WTC11 (cell line): ENCODE data around the gene CEP350. TPM values are rescaled to one million over a fixed set of nuclear protein-coding genes. Genes with fewer than 3 reads are reported as not detected.

ENCODE experiments used
- ATAC-seq: fragments of 200-7000 bp; cut with Tn5 transposase; 2 replicates; pipeline ENCODE4 v1.10.0; 2021; ENCODE audit warnings: mild to moderate bottlenecking, moderate library complexity
- CTCF ChIA-PET: fragments of 300-600 bp; sonication (Branson Sonifier 250); formaldehyde crosslinking; loops from one replicate; lab custom pipeline; 2021; ENCODE audit warnings: antibody characterized with exemption; lab: Charles Lee
- POLR2A ChIA-PET: fragments of 350-600 bp; sonication (Branson Sonifier 250); formaldehyde crosslinking; loops from one replicate; lab custom pipeline; 2021; ENCODE audit warnings: antibody characterized with exemption; lab: Charles Lee
- DNase-seq: peaks from one replicate; pipeline ENCODE4 v3.0.0; 2021; ENCODE audit warnings: low spot score
- H3K27ac Mint-ChIP-seq: 2 replicates; pipeline ENCODE4 v1.8.0; 2021; ENCODE audit warnings: mixed read lengths
- H3K27me3 Mint-ChIP-seq: 2 replicates; pipeline ENCODE4 v1.8.0; 2021; ENCODE audit warnings: low read depth, mild to moderate bottlenecking, moderate library complexity, mixed read lengths
- H3K36me3 Mint-ChIP-seq: 2 replicates; pipeline ENCODE4 v1.8.0; 2021; ENCODE audit warnings: mixed read lengths
- H3K4me1 Mint-ChIP-seq: 2 replicates; pipeline ENCODE4 v1.8.0; 2022; ENCODE audit warnings: mixed read lengths
- H3K4me3 Mint-ChIP-seq: 2 replicates; pipeline ENCODE4 v1.8.0; 2021; ENCODE audit warnings: mild to moderate bottlenecking, moderate library complexity, mixed read lengths
- H3K9me3 Mint-ChIP-seq: 2 replicates; pipeline ENCODE4 v1.8.0; 2021; ENCODE audit warnings: mixed read lengths
- AFF4 ChIP-seq: sonication (generic); formaldehyde crosslinking; IDR thresholded peaks from 2 replicates; pipeline ENCODE4 v1.8.1; 2023; ENCODE audit warnings: mild to moderate bottlenecking, missing genetic modification reagents, borderline replicate concordance
- ARID4B ChIP-seq: sonication (generic); formaldehyde crosslinking; IDR thresholded peaks from 2 replicates; pipeline ENCODE4 v1.8.0; 2023; ENCODE audit warnings: missing genetic modification reagents, mild to moderate bottlenecking, borderline replicate concordance
- E2F1 ChIP-seq: sonication (generic); formaldehyde crosslinking; IDR thresholded peaks from 2 replicates; pipeline ENCODE4 v1.8.0; 2022; ENCODE audit warnings: mild to moderate bottlenecking, missing genetic modification reagents
- FOXP4 ChIP-seq: sonication (generic); formaldehyde crosslinking; IDR thresholded peaks from 2 replicates; pipeline ENCODE4 v1.8.0; 2022; ENCODE audit warnings: mild to moderate bottlenecking, missing genetic modification reagents
- HMGA2 ChIP-seq: fragments of 250-450 bp; sonication (Bioruptor Pico); IDR thresholded peaks from 2 replicates; pipeline ENCODE4 v1.4.0; 2021; ENCODE audit warnings: mild to moderate bottlenecking, moderate library complexity
- HMGXB4 ChIP-seq: sonication (generic); formaldehyde crosslinking; IDR thresholded peaks from 2 replicates; pipeline ENCODE4 v1.8.1; 2023; ENCODE audit warnings: mild to moderate bottlenecking, moderate library complexity, missing genetic modification reagents
- IRF1 ChIP-seq: sonication (generic); formaldehyde crosslinking; IDR thresholded peaks from 2 replicates; pipeline ENCODE4 v1.8.0; 2023; ENCODE audit warnings: missing genetic modification reagents
- JUN ChIP-seq: sonication (generic); formaldehyde crosslinking; IDR thresholded peaks from 2 replicates; pipeline ENCODE4 v1.8.0; 2023; ENCODE audit warnings: mild to moderate bottlenecking, missing genetic modification reagents
- NFATC4 ChIP-seq: fragments of 250-450 bp; sonication (Bioruptor Pico); IDR thresholded peaks from 2 replicates; pipeline ENCODE4 v1.9.0; 2021; ENCODE audit warnings: mild to moderate bottlenecking
- NFYB ChIP-seq: sonication (generic); formaldehyde crosslinking; conservative IDR thresholded peaks from 2 replicates; pipeline ENCODE4 v1.8.0; 2022; ENCODE audit warnings: low read depth, missing genetic modification reagents
- RORB ChIP-seq: fragments of 250-450 bp; sonication (Bioruptor Pico); IDR thresholded peaks from 2 replicates; pipeline ENCODE4 v1.9.0; 2021; ENCODE audit warnings: mild to moderate bottlenecking
- SMAD4 ChIP-seq: sonication (generic); formaldehyde crosslinking; IDR thresholded peaks from 2 replicates; pipeline ENCODE4 v1.8.0; 2022; ENCODE audit warnings: mild to moderate bottlenecking, missing genetic modification reagents
- STAT6 ChIP-seq: sonication (generic); formaldehyde crosslinking; conservative IDR thresholded peaks from 2 replicates; pipeline ENCODE4 v1.8.1; 2023; ENCODE audit warnings: mild to moderate bottlenecking, low read depth, missing genetic modification reagents, moderate library complexity
- USF2 ChIP-seq: sonication (generic); formaldehyde crosslinking; IDR thresholded peaks from 2 replicates; pipeline ENCODE4 v1.8.1; 2023; ENCODE audit warnings: mild to moderate bottlenecking, missing genetic modification reagents, moderate library complexity
- ZNF138 ChIP-seq: sonication (generic); formaldehyde crosslinking; conservative IDR thresholded peaks from 2 replicates; pipeline ENCODE4 v1.8.1; 2022; ENCODE audit warnings: mild to moderate bottlenecking, moderate library complexity, missing genetic modification reagents
- ZNF219 ChIP-seq: sonication (generic); formaldehyde crosslinking; IDR thresholded peaks from 2 replicates; pipeline ENCODE4 v1.8.0; 2023; ENCODE audit warnings: missing genetic modification reagents, mild to moderate bottlenecking, borderline replicate concordance
- ZNF425 ChIP-seq: fragments of 250-450 bp; sonication (Bioruptor Pico); conservative IDR thresholded peaks from 2 replicates; pipeline ENCODE4 v1.9.0; 2021; ENCODE audit warnings: mild to moderate bottlenecking
- total RNA-seq: library from RNA; stranded (reverse); gene quantifications from 3 replicates; pipeline ENCODE4 v1.2.3, GENCODE V29; 2021

CEP350 gene
- total RNA-seq, 1 experiment from 2014 or later, result 34.2 TPM

- CTCF ChIA-PET, result interaction anchor here (1.3 kb wide), 1 partner anchor 173 kb away, joined by 3 read pairs; no protein-coding TSS in a partner anchor
- no peak for ATAC-seq
- H3K4me3 Mint-ChIP-seq, result no peak overlapping the region
- DNase-seq, result no peak
- H3K27me3 Mint-ChIP-seq, result no peaks in the 10 kb centered on the region
- H3K9me3 Mint-ChIP-seq, result no peaks in the 10 kb centered on the region
- H3K36me3 Mint-ChIP-seq, result peaks cover 10% of the 10 kb centered on the region
- POLR2A ChIA-PET, result no interaction called here
- H3K4me1 Mint-ChIP-seq, result no peaks in the 10 kb centered on the region
- no peak overlapping the region for H3K27ac Mint-ChIP-seq
- no peak for TF ChIP-seq E2F1 (CRISPR knock-in tag)
- no peak for TF ChIP-seq FOXP4 (CRISPR knock-in tag)
- TF ChIP-seq IRF1, result no peak
- TF ChIP-seq USF2 (CRISPR knock-in tag), result no peak
- no peak for TF ChIP-seq ZNF425 (CRISPR knock-in tag)
- no peak for TF ChIP-seq AFF4 (CRISPR knock-in tag)
- TF ChIP-seq ZNF138 (CRISPR knock-in tag), result no peak
- TF ChIP-seq HMGXB4 (CRISPR knock-in tag), result no peak
- TF ChIP-seq NFATC4 (CRISPR knock-in tag), result no peak
- no peak for TF ChIP-seq JUN (CRISPR knock-in tag)
- no peak for TF ChIP-seq ARID4B (CRISPR knock-in tag)
- no peak for TF ChIP-seq NFYB (CRISPR knock-in tag)
- TF ChIP-seq RORB (CRISPR knock-in tag), result no peak
- no peak for TF ChIP-seq STAT6
- TF ChIP-seq SMAD4, result no peak
- no peak for TF ChIP-seq ZNF219
- no peak for TF ChIP-seq HMGA2 (CRISPR knock-in tag)
Measured at GRCh38 chr1:179995576-179995975, 41.0 kb downstream of the CEP350 start.
